HepG2 (cell line): ENCODE results near the gene SKA2. TPM values are rescaled to one million over a fixed set of nuclear protein-coding genes. Genes with fewer than 3 reads are reported as not detected.

Source experiments
- BCL3 ChIP-seq: sonication (generic); formaldehyde crosslinking; IDR thresholded peaks from 2 replicates; pipeline ENCODE4 v1.5.1; 2020; ENCODE audit warnings: mild to moderate bottlenecking, missing genetic modification reagents, moderate library complexity
- BCL6 ChIP-seq: IDR thresholded peaks from 2 replicates; pipeline ENCODE4 v1.6.1; 2016; ENCODE audit warnings: missing genetic modification reagents, missing compliant biosample characterization
- CREM ChIP-seq, 2 experiments: sonication (generic) in 1 of 2; formaldehyde crosslinking in 1 of 2; IDR thresholded peaks; 2 replicates each; pipeline versions ENCODE4 v1.4.0 to v1.6.1; 2016 to 2020; ENCODE audit warnings: antibody characterized with exemption in 1 of 2, mild to moderate bottlenecking in 1 of 2, missing genetic modification reagents in 1 of 2
- DNMT1 ChIP-seq: sonication (generic); formaldehyde crosslinking; IDR thresholded peaks from 2 replicates; pipeline ENCODE4 v1.5.1; 2020; ENCODE audit warnings: mild to moderate bottlenecking, missing genetic modification reagents
- HINFP ChIP-seq: sonication (generic); formaldehyde crosslinking; IDR thresholded peaks from 2 replicates; pipeline ENCODE4 v1.4.0; 2020; ENCODE audit warnings: low read depth, mild to moderate bottlenecking, missing genetic modification reagents
- JARID2 ChIP-seq: sonication (generic); formaldehyde crosslinking; IDR thresholded peaks from 2 replicates; pipeline ENCODE4 v1.8.1; 2023; ENCODE audit warnings: missing genetic modification reagents, inconsistent platforms; ENCODE audit not compliant: insufficient replicate concordance
- KDM4B ChIP-seq: sonication (generic); formaldehyde crosslinking; IDR thresholded peaks from 2 replicates; pipeline ENCODE4 v1.4.0; 2020; ENCODE audit warnings: missing genetic modification reagents
- KMT2A ChIP-seq: sonication (generic); formaldehyde crosslinking; IDR thresholded peaks from 2 replicates; pipeline ENCODE4 v1.4.0; 2020; ENCODE audit warnings: missing genetic modification reagents
- MAX ChIP-seq: IDR thresholded peaks from 2 replicates; pipeline ENCODE4 v1.6.1; 2012; ENCODE audit warnings: inconsistent platforms
- MEIS2 ChIP-seq: sonication (generic); formaldehyde crosslinking; IDR thresholded peaks from 2 replicates; pipeline ENCODE4 v1.9.0; 2021; ENCODE audit warnings: mild to moderate bottlenecking, missing genetic modification reagents
- MXI1 ChIP-seq: IDR thresholded peaks from 3 replicates; pipeline ENCODE4 v1.6.1; 2012; ENCODE audit warnings: low read depth, low read length, inconsistent platforms, borderline replicate concordance
- NR2F2 ChIP-seq: IDR thresholded peaks from 2 replicates; pipeline ENCODE4 v1.6.1; 2012; ENCODE audit warnings: low read depth, inconsistent platforms, borderline replicate concordance
- ZNF331 ChIP-seq: sonication (generic); formaldehyde crosslinking; IDR thresholded peaks from 2 replicates; pipeline ENCODE4 v1.4.0; 2020; ENCODE audit warnings: missing genetic modification reagents
- ZNF563 ChIP-seq: sonication (generic); formaldehyde crosslinking; IDR thresholded peaks from 2 replicates; pipeline ENCODE4 v1.8.0; 2022; ENCODE audit warnings: mild to moderate bottlenecking, moderate library complexity, missing genetic modification reagents
- ZNF607 ChIP-seq: sonication (generic); formaldehyde crosslinking; IDR thresholded peaks from 2 replicates; pipeline ENCODE4 v1.5.1; 2020; ENCODE audit warnings: missing genetic modification reagents, mild to moderate bottlenecking, borderline replicate concordance
- ZNF766 ChIP-seq: sonication (generic); formaldehyde crosslinking; IDR thresholded peaks from 2 replicates; pipeline ENCODE4 v1.5.0; 2020; ENCODE audit warnings: missing genetic modification reagents, borderline replicate concordance
- ZSCAN20 ChIP-seq: sonication (generic); formaldehyde crosslinking; IDR thresholded peaks from 2 replicates; pipeline ENCODE4 v1.4.0; 2020; ENCODE audit warnings: missing genetic modification reagents, mild to moderate bottlenecking, borderline replicate concordance
- polyA plus RNA-seq, 8 experiments: library from polyadenylated mRNA; depleted of rRNA in 3 of 8; stranded (reverse) in 7 of 8; unstranded in 1 of 8; fragments of >200 nt; fragmentation: Illumina TruSeq in 4 of 8; extraction: Trizol in 4 of 8; gene quantifications; 2 replicates each; pipeline versions ENCODE4 v1.2.1 to v1.2.3, GENCODE V29; 2011 to 2016; ENCODE audit warnings: low read depth in 4 of 8, missing spikeins in 1 of 8, mixed read lengths in 1 of 8; ENCODE audit not compliant: insufficient read depth in 1 of 8
- total RNA-seq, 5 experiments: library from RNA; depleted of rRNA; stranded (reverse); fragments of >200 nt; fragmentation: Illumina TruSeq; extraction: Trizol; gene quantifications; 2 replicates each; pipeline ENCODE4 v1.2.3, GENCODE V29; 2016; ENCODE audit warnings: low read depth in 1 of 5
- TF ChIP-seq, protein P1 (sequence below): sonication (generic); IDR thresholded peaks from 2 replicates; pipeline ENCODE4 v1.6.1; 2016; ENCODE audit warnings: low read depth, borderline replicate concordance
- TF ChIP-seq, protein P2 (sequence below): sonication (generic); formaldehyde crosslinking; IDR thresholded peaks from 2 replicates; pipeline ENCODE4 v1.4.0; 2020; ENCODE audit warnings: mild to moderate bottlenecking, low read depth, missing genetic modification reagents
- TF ChIP-seq, protein P3 (sequence below): IDR thresholded peaks from 2 replicates; pipeline ENCODE4 v1.6.1; 2016; ENCODE audit warnings: low read depth, control low read depth
- TF ChIP-seq, protein P4 (sequence below): sonication (generic); formaldehyde crosslinking; IDR thresholded peaks from 2 replicates; pipeline ENCODE4 v1.8.0; 2022; ENCODE audit warnings: mild to moderate bottlenecking, missing genetic modification reagents, moderate library complexity

SKA2 gene
- total and polyA plus RNA-seq, 2 of the 13 experiments (the other 11 are each of a cell fraction or from before 2014, with no cell fraction given) = 18.6 to 91.8 TPM

DNA sequence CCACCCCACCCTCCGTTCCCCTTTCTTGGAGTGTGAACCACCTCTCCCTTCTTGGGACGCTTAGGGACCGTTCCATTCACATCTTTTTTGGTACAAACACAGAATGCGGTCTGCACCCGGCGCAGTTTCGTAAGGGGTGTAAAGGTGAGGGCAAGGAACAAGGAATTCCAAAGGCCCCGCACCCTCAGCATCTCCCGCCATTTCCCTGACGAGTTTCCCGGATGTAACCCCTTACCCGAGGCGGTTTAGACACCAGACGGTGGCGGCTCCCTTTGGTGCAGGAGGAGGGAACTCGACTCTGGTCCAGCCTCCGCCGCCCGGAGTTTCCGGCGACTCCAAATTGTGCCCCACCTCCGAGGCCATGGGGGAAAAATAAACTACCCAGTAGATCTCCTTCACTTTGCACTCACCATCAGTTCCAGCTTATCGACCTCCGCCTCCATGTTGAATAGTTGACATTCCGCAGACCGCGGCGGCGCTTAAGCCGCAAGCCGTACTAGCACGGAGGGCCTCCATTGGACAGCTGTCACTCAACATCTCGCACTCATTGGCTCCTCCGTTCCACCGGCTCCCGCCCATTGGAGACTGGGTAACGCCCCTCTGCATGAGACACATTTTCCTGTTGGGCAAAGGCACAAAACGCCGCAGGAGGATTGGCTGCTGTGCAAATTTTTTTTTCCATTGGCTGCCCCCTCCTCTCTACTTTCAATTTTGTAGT is at the start of gene SKA2 (continued):
- TF ChIP-seq KMT2A = peak; percentile 54
- TF ChIP-seq BCL3 = peak; percentile 80; the same call in 1 of the 2 replicates
- TF ChIP-seq ZNF607 (CRISPR knock-in tag) = 0 out of 2 replicates have a peak, but pooled peaks have one; percentile 43
- peak; percentile 74; the same call in 1 of the 2 replicates for TF ChIP-seq MEIS2 (CRISPR knock-in tag)
- TF ChIP-seq NR2F2 = no peak
- TF ChIP-seq MXI1 = peak; percentile 69; the same call in 2 of the 3 replicates
- TF ChIP-seq BCL6 = peak; percentile 28; the same call in 1 of the 2 replicates
- peak; percentile 63; the same call in 1 of the 2 replicates for TF ChIP-seq MAX
- no peak for TF ChIP-seq ZSCAN20
- peak; percentile 18 for TF ChIP-seq JARID2 (CRISPR knock-in tag)
- TF ChIP-seq, protein P1, sequence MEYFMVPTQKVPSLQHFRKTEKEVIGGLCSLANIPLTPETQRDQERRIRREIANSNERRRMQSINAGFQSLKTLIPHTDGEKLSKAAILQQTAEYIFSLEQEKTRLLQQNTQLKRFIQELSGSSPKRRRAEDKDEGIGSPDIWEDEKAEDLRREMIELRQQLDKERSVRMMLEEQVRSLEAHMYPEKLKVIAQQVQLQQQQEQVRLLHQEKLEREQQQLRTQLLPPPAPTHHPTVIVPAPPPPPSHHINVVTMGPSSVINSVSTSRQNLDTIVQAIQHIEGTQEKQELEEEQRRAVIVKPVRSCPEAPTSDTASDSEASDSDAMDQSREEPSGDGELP = peak; percentile 81; the same call in 1 of the 2 replicates
- TF ChIP-seq, protein P2, sequence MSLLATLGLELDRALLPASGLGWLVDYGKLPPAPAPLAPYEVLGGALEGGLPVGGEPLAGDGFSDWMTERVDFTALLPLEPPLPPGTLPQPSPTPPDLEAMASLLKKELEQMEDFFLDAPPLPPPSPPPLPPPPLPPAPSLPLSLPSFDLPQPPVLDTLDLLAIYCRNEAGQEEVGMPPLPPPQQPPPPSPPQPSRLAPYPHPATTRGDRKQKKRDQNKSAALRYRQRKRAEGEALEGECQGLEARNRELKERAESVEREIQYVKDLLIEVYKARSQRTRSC (CRISPR knock-in tag) = no peak
- TF ChIP-seq, protein P3, sequence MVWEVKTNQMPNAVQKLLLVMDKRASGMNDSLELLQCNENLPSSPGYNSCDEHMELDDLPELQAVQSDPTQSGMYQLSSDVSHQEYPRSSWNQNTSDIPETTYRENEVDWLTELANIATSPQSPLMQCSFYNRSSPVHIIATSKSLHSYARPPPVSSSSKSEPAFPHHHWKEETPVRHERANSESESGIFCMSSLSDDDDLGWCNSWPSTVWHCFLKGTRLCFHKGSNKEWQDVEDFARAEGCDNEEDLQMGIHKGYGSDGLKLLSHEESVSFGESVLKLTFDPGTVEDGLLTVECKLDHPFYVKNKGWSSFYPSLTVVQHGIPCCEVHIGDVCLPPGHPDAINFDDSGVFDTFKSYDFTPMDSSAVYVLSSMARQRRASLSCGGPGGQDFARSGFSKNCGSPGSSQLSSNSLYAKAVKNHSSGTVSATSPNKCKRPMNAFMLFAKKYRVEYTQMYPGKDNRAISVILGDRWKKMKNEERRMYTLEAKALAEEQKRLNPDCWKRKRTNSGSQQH (CRISPR knock-in tag) = peak; percentile 77
- TF ChIP-seq KDM4B (CRISPR knock-in tag) = peak; percentile 50; the same call in 1 of the 2 replicates
- TF ChIP-seq DNMT1 (CRISPR knock-in tag) = 0 out of 2 replicates have a peak, but pooled peaks have one; percentile 20
- peak; percentile 82 for TF ChIP-seq HINFP (CRISPR knock-in tag)
- TF ChIP-seq CREM (IDR thresholded peaks at IDR 0.05) = peak; percentile 87
- no peak for TF ChIP-seq CREM (CRISPR knock-in tag; IDR thresholded peaks at IDR 0.05)
- no peak for TF ChIP-seq ZNF766 (CRISPR knock-in tag)
- TF ChIP-seq, protein P4, sequence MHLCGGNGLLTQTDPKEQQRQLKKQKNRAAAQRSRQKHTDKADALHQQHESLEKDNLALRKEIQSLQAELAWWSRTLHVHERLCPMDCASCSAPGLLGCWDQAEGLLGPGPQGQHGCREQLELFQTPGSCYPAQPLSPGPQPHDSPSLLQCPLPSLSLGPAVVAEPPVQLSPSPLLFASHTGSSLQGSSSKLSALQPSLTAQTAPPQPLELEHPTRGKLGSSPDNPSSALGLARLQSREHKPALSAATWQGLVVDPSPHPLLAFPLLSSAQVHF = peak; percentile 7; the same call in 1 of the 2 replicates
- peak; percentile 73 for TF ChIP-seq ZNF563 (CRISPR knock-in tag)
- no peak for TF ChIP-seq ZNF331 (CRISPR knock-in tag)
